HEK293 (cell line): ENCODE data around the gene LYZL1.

Experiments
- CTCF ChIA-PET: fragments of 350-600 bp; formaldehyde crosslinking; extraction: SDS; loops from one replicate; lab custom pipeline; 2021; ENCODE audit warnings: antibody characterized with exemption; lab: Yijun Ruan, JAX
- POLR2A ChIA-PET: fragments of 300-600 bp; formaldehyde crosslinking; extraction: SDS; loops from one replicate; lab custom pipeline; 2020; ENCODE audit warnings: antibody characterized with exemption, inconsistent platforms; lab: Yijun Ruan, JAX
- H3K27ac ChIP-seq: fragments of 200-500 bp; sonication (Bioruptor generic); 2 replicates; pipeline ENCODE4 v1.5.1; 2014; ENCODE audit warnings: low read depth, low read length, control low read depth, inconsistent platforms; ENCODE audit errors: extremely low read depth
- H3K36me3 ChIP-seq, 2 experiments: fragments of 200-500 bp in 1 of 2; sonication (Bioruptor generic) in 1 of 2; 1 replicate in 1 of 2; 2 replicates in 1 of 2; pipeline ENCODE4 v1.5.1; 2014 to 2017; ENCODE audit warnings: inconsistent platforms in 2 of 2, low read length in 2 of 2; ENCODE audit not compliant: control insufficient read depth in 2 of 2, insufficient read depth in 1 of 2
- H3K4me1 ChIP-seq: fragments of 200-500 bp; sonication (Bioruptor generic); 2 replicates; pipeline ENCODE4 v1.5.1; 2014; ENCODE audit warnings: mild to moderate bottlenecking, low read length, inconsistent platforms; ENCODE audit not compliant: control insufficient read depth, insufficient read depth
- H3K4me3 ChIP-seq: 2 replicates; pipeline ENCODE4 v1.5.1; 2011; ENCODE audit warnings: low read depth, mild to moderate bottlenecking, control low read depth, low read length, moderate library complexity
- H3K9me3 ChIP-seq: fragments of 200-500 bp; sonication (Bioruptor generic); 2 replicates; pipeline ENCODE4 v1.5.1; 2014; ENCODE audit warnings: low read depth, low read length, inconsistent platforms; ENCODE audit not compliant: control insufficient read depth, insufficient read depth
- FEZF1 ChIP-seq: fragments of 450-650 bp; formaldehyde crosslinking; IDR thresholded peaks from 2 replicates; pipeline ENCODE4 v1.5.1; 2016; ENCODE audit warnings: missing biosample characterization, missing genetic modification characterization
- KLF10 ChIP-seq: fragments of 450-650 bp; IDR thresholded peaks from 2 replicates; pipeline ENCODE4 v1.5.1; 2018; ENCODE audit warnings: missing biosample characterization, mild to moderate bottlenecking, missing genetic modification characterization
- OVOL3 ChIP-seq: fragments of 450-650 bp; formaldehyde crosslinking; IDR thresholded peaks from 2 replicates; pipeline ENCODE4 v1.5.1; 2016; ENCODE audit warnings: missing biosample characterization, missing genetic modification characterization
- SALL2 ChIP-seq: fragments of 450-650 bp; formaldehyde crosslinking; IDR thresholded peaks from 2 replicates; pipeline ENCODE4 v1.5.0; 2017; ENCODE audit warnings: missing biosample characterization, mild to moderate bottlenecking, missing genetic modification characterization, borderline replicate concordance
- ZBTB17 ChIP-seq: fragments of 450-650 bp; formaldehyde crosslinking; IDR thresholded peaks from 2 replicates; pipeline ENCODE4 v1.5.1; 2016; ENCODE audit warnings: missing biosample characterization, missing genetic modification characterization
- ZNF266 ChIP-seq: fragments of 450-650 bp; formaldehyde crosslinking; IDR thresholded peaks from 2 replicates; pipeline ENCODE4 v1.5.1; 2016; ENCODE audit warnings: missing biosample characterization, missing genetic modification characterization, low read depth
- ZNF292 ChIP-seq: fragments of 450-650 bp; formaldehyde crosslinking; IDR thresholded peaks from 2 replicates; pipeline ENCODE4 v1.5.1; 2016; ENCODE audit warnings: low read depth, missing biosample characterization, missing genetic modification characterization, borderline replicate concordance
- ZNF416 ChIP-seq: fragments of 450-650 bp; formaldehyde crosslinking; IDR thresholded peaks from 2 replicates; pipeline ENCODE4 v1.5.1; 2016; ENCODE audit warnings: missing biosample characterization, missing genetic modification characterization
- ZNF48 ChIP-seq: fragments of 450-650 bp; formaldehyde crosslinking; IDR thresholded peaks from 2 replicates; pipeline ENCODE4 v1.5.1; 2016; ENCODE audit warnings: missing biosample characterization, missing genetic modification characterization
- ZNF555 ChIP-seq: fragments of 450-650 bp; formaldehyde crosslinking; conservative IDR thresholded peaks from 2 replicates; pipeline ENCODE4 v1.5.1; 2017; ENCODE audit warnings: missing biosample characterization, mild to moderate bottlenecking, missing genetic modification characterization, inconsistent platforms
- ZNF561 ChIP-seq: fragments of 450-650 bp; IDR thresholded peaks from 2 replicates; pipeline ENCODE4 v1.5.1; 2018; ENCODE audit warnings: missing biosample characterization, missing genetic modification characterization, borderline replicate concordance
- ZNF571 ChIP-seq: fragments of 450-650 bp; formaldehyde crosslinking; IDR thresholded peaks from 2 replicates; pipeline ENCODE4 v1.5.0; 2017; ENCODE audit warnings: missing biosample characterization, missing genetic modification characterization
- ZNF585B ChIP-seq: fragments of 450-650 bp; formaldehyde crosslinking; IDR thresholded peaks from 2 replicates; pipeline ENCODE4 v1.5.1; 2016; ENCODE audit warnings: missing biosample characterization, missing genetic modification characterization
- ZNF596 ChIP-seq: fragments of 450-650 bp; IDR thresholded peaks from 2 replicates; pipeline ENCODE4 v1.5.0; 2018; ENCODE audit warnings: missing biosample characterization, mild to moderate bottlenecking, missing genetic modification characterization, moderate library complexity
- ZNF704 ChIP-seq: fragments of 450-650 bp; formaldehyde crosslinking; IDR thresholded peaks from 2 replicates; pipeline ENCODE4 v1.5.1; 2016; ENCODE audit warnings: missing biosample characterization, missing genetic modification characterization
- ZNF785 ChIP-seq: fragments of 450-650 bp; formaldehyde crosslinking; IDR thresholded peaks from 2 replicates; pipeline ENCODE4 v1.5.1; 2016; ENCODE audit warnings: missing biosample characterization, missing genetic modification characterization
- ZSCAN16 ChIP-seq: fragments of 450-650 bp; formaldehyde crosslinking; IDR thresholded peaks from 2 replicates; pipeline ENCODE4 v1.5.1; 2016; ENCODE audit warnings: missing biosample characterization, missing genetic modification characterization
- ZXDB ChIP-seq: fragments of 450-650 bp; formaldehyde crosslinking; IDR thresholded peaks from 2 replicates; pipeline ENCODE4 v1.5.1; 2016; ENCODE audit warnings: missing biosample characterization, missing genetic modification characterization

LYZL1 gene

GRCh38 chr10:29266641-29267040 lies 22.2 kb upstream of the LYZL1 start:
- POLR2A ChIA-PET, result no interaction called here
- CTCF ChIA-PET, result interaction anchor here (0.5 kb wide), 1 partner anchor 246 kb away, joined by 3 read pairs; no protein-coding TSS in a partner anchor
- Histone ChIP-seq H3K4me3 (no peak overlapping the region), H3K9me3 (no peaks in the 10 kb centered on the region), H3K36me3 (no peaks in the 10 kb centered on the region), H3K4me1 (no peaks in the 10 kb centered on the region), H3K27ac (no peak overlapping the region)
- TF ChIP-seq ZBTB17 (tag by site-specific recombination) (peak; percentile 37; the same call in 1 of the 2 replicates), ZNF571 (tag by site-specific recombination) (no peak)

DNA sequence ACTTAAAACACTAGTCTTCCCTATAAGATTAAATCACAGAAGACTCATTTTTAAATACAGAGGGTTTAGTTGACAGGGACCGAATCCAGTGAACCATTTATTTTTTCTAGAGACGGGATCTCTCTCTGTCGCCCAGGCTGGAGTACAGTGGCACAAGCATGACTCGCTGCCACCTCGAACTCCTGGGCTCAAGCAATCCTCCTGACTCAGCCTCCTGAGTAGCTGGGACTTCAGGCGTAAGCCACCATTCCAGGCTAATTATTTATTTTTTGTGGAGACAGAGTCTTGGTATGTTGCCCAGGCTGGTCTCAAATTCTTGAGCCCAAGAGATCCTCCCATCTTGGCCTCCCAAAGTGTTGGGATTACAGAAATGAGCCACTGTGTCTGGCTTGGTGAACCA lies 20.9 kb upstream of the LYZL1 start:
- CTCF ChIA-PET, result no interaction called here
- no peaks in the 10 kb centered on the region for H3K9me3 ChIP-seq
- no peak overlapping the region for H3K4me3 ChIP-seq
- TF ChIP-seq ZNF555, result no peak
- TF ChIP-seq SALL2 (tag by site-specific recombination), result no peak
- no peak for TF ChIP-seq ZNF571 (tag by site-specific recombination)
- TF ChIP-seq OVOL3 (tag by site-specific recombination), result no peak
- TF ChIP-seq ZNF266, result no peak
- no peak for TF ChIP-seq ZNF292
- TF ChIP-seq ZNF561 (tag by site-specific recombination), result no peak
- no peak for TF ChIP-seq ZNF785 (tag by site-specific recombination)
- TF ChIP-seq KLF10, result no peak
- TF ChIP-seq ZNF585B, result no peak
- POLR2A ChIA-PET, result no interaction called here
- no peaks in the 10 kb centered on the region for H3K36me3 ChIP-seq
- H3K4me1 ChIP-seq, result no peaks in the 10 kb centered on the region
- H3K27ac ChIP-seq, result no peak overlapping the region

DNA sequence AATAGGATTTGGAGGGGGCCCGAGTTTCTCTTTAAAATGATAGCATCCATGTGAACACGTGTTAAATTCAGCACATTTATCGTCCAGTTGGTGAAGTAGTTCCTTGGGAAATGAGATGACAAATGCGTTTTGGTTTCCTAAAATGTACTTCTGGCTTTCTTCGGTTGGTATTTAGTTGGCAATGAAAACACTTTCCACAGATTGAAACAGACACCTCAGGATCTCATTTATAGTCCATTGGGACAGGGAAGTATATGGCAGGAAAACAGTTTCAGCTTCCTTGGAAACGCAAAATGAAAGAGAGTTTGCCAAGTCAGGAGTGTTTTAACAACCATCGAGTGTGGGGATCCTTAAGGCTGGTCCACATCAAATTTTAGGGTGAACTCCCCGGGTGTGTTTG lies 19.4 kb upstream of the LYZL1 start:
- ChIA-PET POLR2A (no interaction called here), CTCF (no interaction called here)
- no peak overlapping the region for H3K4me3 ChIP-seq
- no peaks in the 10 kb centered on the region for H3K36me3 ChIP-seq
- no peak overlapping the region for H3K27ac ChIP-seq
- H3K4me1 ChIP-seq, result no peaks in the 10 kb centered on the region; the same call in 1 of the 2 replicates
- TF ChIP-seq ZXDB (tag by site-specific recombination) (no peak), ZSCAN16 (tag by site-specific recombination) (no peak), ZNF48 (no peak), FEZF1 (no peak), ZNF704 (tag by site-specific recombination) (no peak)
- TF ChIP-seq, all 188 proteins: peak for 0
- no peaks in the 10 kb centered on the region for H3K9me3 ChIP-seq

- H3K4me1 ChIP-seq, result no peaks in the 10 kb centered on the region; the same call in 1 of the 2 replicates
- ChIA-PET CTCF (no interaction called here), POLR2A (no interaction called here)
- TF ChIP-seq ZNF596 (tag by site-specific recombination) (no peak), ZNF416 (tag by site-specific recombination) (peak; percentile 92), ZNF555 (no peak)
- no peaks in the 10 kb centered on the region for H3K9me3 ChIP-seq
- H3K27ac ChIP-seq, result no peak overlapping the region
- no peaks in the 10 kb centered on the region for H3K36me3 ChIP-seq
- H3K4me3 ChIP-seq, result no peak overlapping the region
These were observed 18.0 kb upstream of the LYZL1 start for GRCh38 chr10:29270883-29271282.
